ENCODE data around the gene AIFM1.

- TF ChIP-seq CTCF (IDR thresholded peaks at IDR 0.05; ENCODE audit: low read depth, low read length) (no peak), POLR2A (IDR thresholded peaks at IDR 0.05; ENCODE audit: extremely low read depth, insufficient read length) (no peak)
These were observed 29.1 kb downstream of the AIFM1 start for GRCh38 chrX:130136496-130136895.
